Measurements from ENCODE around the gene AKAP4.

AKAP4 gene
- long read RNA-seq: 0 reads

DNA sequence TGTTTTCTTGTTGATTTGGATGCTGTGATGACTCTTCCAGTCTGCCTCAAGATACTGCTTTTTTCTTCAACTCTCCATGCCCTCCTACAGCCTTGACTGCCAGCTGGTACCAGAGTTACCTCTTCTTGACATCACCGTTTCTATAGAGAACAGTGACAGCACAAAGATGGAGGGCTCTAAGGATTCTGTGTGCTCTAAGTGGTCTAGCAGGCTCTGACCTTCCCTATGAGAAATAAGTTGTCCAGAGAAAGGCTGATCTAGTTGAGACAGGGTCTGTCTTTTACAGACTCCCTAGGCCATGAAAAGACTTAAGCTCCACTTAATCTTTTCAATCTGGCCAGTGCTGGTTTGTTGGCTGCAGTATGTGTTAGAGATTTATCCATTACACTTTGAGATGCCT lies at the start of gene AKAP4:
Gene AKAP4, minus strand, starts transcription at position 101 of the 400 bp plus-strand sequence. CDS start 118 bp downstream, outside the sequence.
- H3K27ac ChIP-seq (replicated peaks): no peak within 1 kb of the TSS
- no peak for DNase-seq (ENCODE audit: low read depth in 1 of 2, low spot score in 1 of 2)
- H3K4me3 ChIP-seq (replicated peaks; ENCODE audit: insufficient read depth, low read length): no peak within 1 kb of the TSS
- H3K27me3 ChIP-seq (ENCODE audit: insufficient read depth, poor library complexity, severe bottlenecking): no peaks in the 10 kb centered on the region
- no peak for TF ChIP-seq GABPA (IDR thresholded peaks at IDR 0.05; ENCODE audit: low read depth)
- TF ChIP-seq, protein P1, sequence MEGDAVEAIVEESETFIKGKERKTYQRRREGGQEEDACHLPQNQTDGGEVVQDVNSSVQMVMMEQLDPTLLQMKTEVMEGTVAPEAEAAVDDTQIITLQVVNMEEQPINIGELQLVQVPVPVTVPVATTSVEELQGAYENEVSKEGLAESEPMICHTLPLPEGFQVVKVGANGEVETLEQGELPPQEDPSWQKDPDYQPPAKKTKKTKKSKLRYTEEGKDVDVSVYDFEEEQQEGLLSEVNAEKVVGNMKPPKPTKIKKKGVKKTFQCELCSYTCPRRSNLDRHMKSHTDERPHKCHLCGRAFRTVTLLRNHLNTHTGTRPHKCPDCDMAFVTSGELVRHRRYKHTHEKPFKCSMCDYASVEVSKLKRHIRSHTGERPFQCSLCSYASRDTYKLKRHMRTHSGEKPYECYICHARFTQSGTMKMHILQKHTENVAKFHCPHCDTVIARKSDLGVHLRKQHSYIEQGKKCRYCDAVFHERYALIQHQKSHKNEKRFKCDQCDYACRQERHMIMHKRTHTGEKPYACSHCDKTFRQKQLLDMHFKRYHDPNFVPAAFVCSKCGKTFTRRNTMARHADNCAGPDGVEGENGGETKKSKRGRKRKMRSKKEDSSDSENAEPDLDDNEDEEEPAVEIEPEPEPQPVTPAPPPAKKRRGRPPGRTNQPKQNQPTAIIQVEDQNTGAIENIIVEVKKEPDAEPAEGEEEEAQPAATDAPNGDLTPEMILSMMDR (IDR thresholded peaks at IDR 0.05; ENCODE audit: insufficient read depth, low read length): no peak
- TF ChIP-seq SPI1 (IDR thresholded peaks at IDR 0.05; ENCODE audit: borderline replicate concordance, low read depth): no peak
- TF ChIP-seq POLR2AphosphoS5 (IDR thresholded peaks at IDR 0.05; ENCODE audit: low read depth): no peak
- no peak for TF ChIP-seq REST (IDR thresholded peaks at IDR 0.05; ENCODE audit: insufficient replicate concordance, low read depth)

- Histone ChIP-seq H3K4me3 (replicated peaks; ENCODE audit: insufficient read depth, low read length) (no peak overlapping the region), H3K27ac (replicated peaks) (no peak overlapping the region), H3K27me3 (ENCODE audit: insufficient read depth, poor library complexity, severe bottlenecking) (no peaks in the 10 kb centered on the region)
- no peak for TF ChIP-seq REST (IDR thresholded peaks at IDR 0.05; ENCODE audit: insufficient replicate concordance, low read depth)
- TF ChIP-seq, protein P1 (IDR thresholded peaks at IDR 0.05; ENCODE audit: insufficient read depth, low read length): peak; percentile 2
- no peak for TF ChIP-seq GABPA (IDR thresholded peaks at IDR 0.05; ENCODE audit: low read depth)
- peak in 1 of 2 experiments; percentile 31 for DNase-seq (ENCODE audit: low read depth in 1 of 2, low spot score in 1 of 2)
Measured at GRCh38 chrX:50211510-50211909, 10.7 kb upstream of the AKAP4 start.

DNA sequence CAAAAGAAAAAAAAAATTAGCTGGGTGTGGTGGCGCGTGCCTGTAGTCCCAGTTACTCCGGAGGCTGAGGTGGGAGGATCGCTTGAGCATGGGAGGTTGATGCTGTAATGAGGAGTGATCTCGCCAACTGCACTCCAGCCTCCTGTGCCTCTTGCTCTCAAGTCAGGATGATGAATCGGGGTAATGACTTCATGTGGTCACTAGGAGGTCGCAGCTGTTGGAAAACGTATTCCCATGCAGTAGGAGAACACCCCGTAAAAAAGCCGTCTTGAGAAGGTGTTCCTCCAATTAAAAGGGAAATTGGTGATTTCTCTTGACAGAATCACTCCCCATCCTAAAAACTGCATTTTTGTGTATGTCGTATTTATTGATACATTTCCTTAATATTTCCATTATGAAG lies 5.9 kb upstream of the AKAP4 start:
- Histone ChIP-seq H3K27ac (replicated peaks) (no peak overlapping the region), H3K27me3 (ENCODE audit: insufficient read depth, poor library complexity, severe bottlenecking) (no peaks in the 10 kb centered on the region), H3K4me3 (replicated peaks; ENCODE audit: insufficient read depth, low read length) (no peak overlapping the region)
- DNase-seq (ENCODE audit: low read depth in 1 of 2, low spot score in 1 of 2): no peak
- TF ChIP-seq GABPA (IDR thresholded peaks at IDR 0.05; ENCODE audit: low read depth) (no peak), REST (IDR thresholded peaks at IDR 0.05; ENCODE audit: insufficient replicate concordance, low read depth) (no peak), POLR2AphosphoS5 (IDR thresholded peaks at IDR 0.05; ENCODE audit: low read depth) (no peak), SPI1 (IDR thresholded peaks at IDR 0.05; ENCODE audit: borderline replicate concordance, low read depth) (no peak)
- TF ChIP-seq, protein P1 (IDR thresholded peaks at IDR 0.05; ENCODE audit: insufficient read depth, low read length): no peak
